K562 (cell line): ENCODE data around the gene LYPD6B.

ENCODE experiments used
- CEBPB ChIP-seq: fragments of 450-650 bp; IDR thresholded peaks from 2 replicates; pipeline ENCODE4 v1.6.1; 2016; ENCODE audit warnings: missing genetic modification characterization, missing compliant biosample characterization
- CTCF ChIP-seq, 3 experiments: IDR thresholded peaks in 2 of 3; conservative IDR thresholded peaks in 1 of 3; 2 replicates each; pipeline ENCODE4 v1.5.1; 2011 to 2012; ENCODE audit warnings: low read length in 3 of 3, mild to moderate bottlenecking in 3 of 3, control low read depth in 2 of 3, improper control_type of control experiment in 1 of 3, inconsistent platforms in 1 of 3, low read depth in 1 of 3, mixed read lengths in 1 of 3, moderate library complexity in 1 of 3; ENCODE audit not compliant: insufficient read depth in 2 of 3
- EZH2 ChIP-seq: IDR thresholded peaks from 2 replicates; pipeline ENCODE4 v1.6.1; 2012; ENCODE audit warnings: low read depth, mild to moderate bottlenecking, inconsistent platforms, low read length, borderline replicate concordance
- FOXK2 ChIP-seq, 2 experiments: fragments of 450-650 bp; IDR thresholded peaks in 1 of 2; conservative IDR thresholded peaks in 1 of 2; 2 replicates each; pipeline ENCODE4 v1.6.1; 2016; ENCODE audit warnings: low read depth in 2 of 2, mild to moderate bottlenecking in 1 of 2
- FOXM1 ChIP-seq, 2 experiments: fragments of 450-650 bp in 1 of 2; sonication (generic) in 1 of 2; formaldehyde crosslinking in 1 of 2; IDR thresholded peaks; 2 replicates each; pipeline versions ENCODE4 v1.6.1 to v1.9.0; 2017 to 2022; ENCODE audit warnings: low read depth in 2 of 2, mild to moderate bottlenecking in 2 of 2, missing genetic modification reagents in 1 of 2, moderate library complexity in 1 of 2
- GTF2E2 ChIP-seq: fragments of 200-800 bp; sonication (Bioruptor generic); IDR thresholded peaks from 2 replicates; pipeline ENCODE4 v1.6.1; 2016; ENCODE audit warnings: missing genetic modification characterization, missing compliant biosample characterization
- ILF3 ChIP-seq: fragments of 450-650 bp; IDR thresholded peaks from 2 replicates; pipeline ENCODE4 v1.6.1; 2018; ENCODE audit warnings: antibody characterized with exemption, mild to moderate bottlenecking, moderate library complexity, borderline replicate concordance
- MYC ChIP-seq, 2 experiments: fragments of 250-450 bp in 1 of 2; sonication (Bioruptor Pico) in 1 of 2; IDR thresholded peaks; 2 replicates each; pipeline versions ENCODE4 v1.5.1 to v1.6.1; 2012 to 2021; ENCODE audit warnings: low read depth in 2 of 2, borderline replicate concordance in 1 of 2, improper control_type of control experiment in 1 of 2, low read length in 1 of 2, mild to moderate bottlenecking in 1 of 2, moderate library complexity in 1 of 2
- PHF8 ChIP-seq: fragments of 200-600 bp; sonication (generic); IDR thresholded peaks from 2 replicates; pipeline ENCODE4 v1.6.1; 2012; ENCODE audit warnings: mixed run types, mild to moderate bottlenecking, inconsistent platforms, low read length, moderate library complexity, borderline replicate concordance
- SREBF2 ChIP-seq: sonication (generic); formaldehyde crosslinking; IDR thresholded peaks from 2 replicates; pipeline ENCODE4 v1.4.0; 2020; ENCODE audit warnings: mild to moderate bottlenecking, missing genetic modification reagents

- no peak for TF ChIP-seq CTCF (IDR thresholded peaks at IDR 0.05 in 2 of 3, conservative IDR thresholded peaks at IDR 0.05 in 1 of 3; ENCODE audit: insufficient read depth in 2 of 3, low read depth in 1 of 3, low read length in 3 of 3)
- TF ChIP-seq PHF8: no peak
- no peak for TF ChIP-seq ILF3
- no peak for TF ChIP-seq FOXK2 (conservative IDR thresholded peaks at IDR 0.05 in 1 of 2, IDR thresholded peaks at IDR 0.05 in 1 of 2; ENCODE audit: low read depth in 2 of 2)
- TF ChIP-seq FOXM1 (IDR thresholded peaks at IDR 0.05; ENCODE audit: low read depth): no peak
- TF ChIP-seq FOXM1 (CRISPR knock-in tag; IDR thresholded peaks at IDR 0.05; ENCODE audit: low read depth): no peak
- no peak for TF ChIP-seq CEBPB (tag)
- no peak for TF ChIP-seq MYC (IDR thresholded peaks at IDR 0.05; ENCODE audit: low read depth, low read length)
- no peak for TF ChIP-seq MYC (CRISPR knock-in tag; IDR thresholded peaks at IDR 0.05; ENCODE audit: borderline replicate concordance, low read depth)
- no peak for TF ChIP-seq GTF2E2
- no peak for TF ChIP-seq EZH2
- no peak for TF ChIP-seq SREBF2
These were observed 39.4 kb downstream of the LYPD6B start for GRCh38 chr2:149077861-149078260.
